Upper lobe of left lung (tissue), 4 donors: ENCODE measurements around the gene SAMD9L.

Experiments used
- CTCF ChIP-seq, 6 experiments: fragments of 450-650 bp in 4 of 6; fragments of 200-600 bp in 2 of 6; sonication (generic) in 2 of 6; IDR thresholded peaks; one replicate each; pipeline ENCODE4 v1.5.1; 2016 to 2019; ENCODE audit warnings: antibody characterized with exemption in 6 of 6
- EP300 ChIP-seq, 4 donors: sonication (generic); formaldehyde crosslinking; IDR thresholded peaks; one replicate each; pipeline ENCODE4 v1.5.1; 2017; ENCODE audit warnings: antibody characterized with exemption in 4 of 4, control low read depth in 2 of 4
- POLR2AphosphoS5 ChIP-seq, 2 donors: sonication (generic); formaldehyde crosslinking; IDR thresholded peaks; one replicate each; pipeline ENCODE4 v1.5.1; 2017; ENCODE audit warnings: antibody characterized with exemption in 2 of 2

GRCh38 chr7:93092757-93093370 lies 55.3 kb downstream of the SAMD9L start:
- peak in 3 of 6 experiments; percentile 18 to 30 (median 21) for TF ChIP-seq CTCF (IDR thresholded peaks at IDR 0.05)
- TF ChIP-seq POLR2AphosphoS5 (IDR thresholded peaks at IDR 0.05), result no peak
- TF ChIP-seq EP300 (IDR thresholded peaks at IDR 0.05), result no peak
